ENCODE results near the gene CHID1. TPM values are rescaled to one million over a fixed set of nuclear protein-coding genes. Genes with fewer than 3 reads are reported as not detected.

CHID1 gene
- total and polyA plus RNA-seq, 9 of the 15 experiments (the other 6 are each of a cell fraction or from before 2014, with no cell fraction given), result 15.1 to 108 (median 39.8) TPM

DNA sequence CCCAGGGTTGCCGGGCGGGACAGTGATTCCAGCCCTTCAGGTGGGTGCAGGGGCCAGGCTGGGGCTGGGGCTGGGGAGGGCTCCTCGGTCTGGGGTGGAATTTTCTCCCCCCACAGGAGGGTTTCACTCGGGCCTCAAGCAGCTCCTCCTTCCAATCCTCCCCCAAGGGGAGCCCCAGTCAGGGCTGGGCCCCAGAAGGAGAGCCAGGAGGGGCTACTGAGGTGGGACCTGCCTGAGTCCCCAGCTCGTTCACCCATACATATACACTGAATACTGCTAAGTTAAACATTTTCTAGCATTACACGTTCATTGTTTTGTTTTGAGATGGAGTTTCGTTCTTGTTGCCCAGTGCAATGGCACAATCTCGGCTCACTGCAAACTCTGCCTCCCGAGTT is 84.4 kb downstream of the CHID1 start:
- CTCF ChIA-PET (ENCODE audit: low intra/inter-chr PET ratio), result no interaction called here
- DNase-seq (ENCODE audit: extremely low read depth in 1 of 4, low spot score in 3 of 4) (no peak), FAIRE-seq (no peak), ATAC-seq (peak; percentile 0; the same call in 1 of the 3 replicates)
- Histone ChIP-seq H3K27ac (ENCODE audit: extremely low read depth, low read depth, low read length) (peak overlapping the region; percentile 85; the same call in 2 of the 3 replicates), H3K9me1 (ENCODE audit: control insufficient read depth, insufficient read depth, low read length) (peaks cover 4% of the 10 kb centered on the region), H3K4me2 (ENCODE audit: insufficient read depth, low read length) (peak overlapping the region; percentile 80; the same call in 1 of the 2 replicates), H3K4me3 (peak overlapping the region; percentile 52; the same call in 1 of the 2 replicates), H2AFZ (ENCODE audit: low read depth, low read length) (no peak overlapping the region), H3K79me2 (ENCODE audit: control insufficient read depth, insufficient read depth, low read length) (peaks cover 10% of the 10 kb centered on the region; the same call in 2 of the 3 replicates), H3K9ac (ENCODE audit: insufficient read depth in 1 of 2, low read depth in 2 of 2, low read length in 2 of 2) (peak overlapping the region; percentile 75 to 81), H3K4me1 (replicated peaks in 1 of 2; ENCODE audit: control insufficient read depth in 2 of 2, insufficient read depth in 2 of 2, low read length in 2 of 2) (peaks cover 22 to 93% of the 10 kb centered on the region in 2 experiments), H3K9me3 (replicated peaks; ENCODE audit: control insufficient read depth, insufficient read depth, low read depth, low read length) (no peaks in the 10 kb centered on the region), H4K20me1 (replicated peaks; ENCODE audit: control insufficient read depth, insufficient read depth, low read length) (0 out of 2 replicates have a peak, but pooled peaks cover 2% of the 10 kb centered on the region), H3K36me3 (ENCODE audit: control insufficient read depth, insufficient read depth, low read length) (peaks cover 41% of the 10 kb centered on the region; the same call in 1 of the 3 replicates), H3K27me3 (ENCODE audit: control insufficient read depth in 2 of 2, insufficient read depth in 2 of 2, low read length in 2 of 2) (no peaks in the 10 kb centered on the region)
- TSS peak; percentile 53 for BruUV-seq (replicated peaks)
- in situ Hi-C loops (cut with MboI) (no loop called here), intact Hi-C loops (cut with micrococcal nuclease) (no loop called here)
- POLR2A ChIA-PET, result interaction anchor here (0.6 to 1.9 kb wide), 5 partner anchors 10 to 33 kb away, joined by 3 to 6 read pairs (median 3); no protein-coding TSS in a partner anchor
- 62% methylated on average over 7 of the region's 9 CpGs for WGBS (ENCODE audit: insufficient coverage, low coverage, missing lambda C conversion rate)
- TF ChIP-seq CTCF (IDR thresholded peaks at IDR 0.05 in 2 of 3, conservative IDR thresholded peaks at IDR 0.05 in 1 of 3; ENCODE audit: insufficient read depth in 2 of 3, low read depth in 1 of 3, low read length in 3 of 3) (no peak), NFYB (IDR thresholded peaks at IDR 0.05; ENCODE audit: extremely low read depth, insufficient read length) (no peak), RBM22 (IDR thresholded peaks at IDR 0.05; ENCODE audit: low read depth, low read length, poor library complexity, severe bottlenecking) (no peak), ZNF263 (CRISPR knock-in tag; IDR thresholded peaks at IDR 0.05; ENCODE audit: borderline replicate concordance) (no peak), DEAF1 (CRISPR knock-in tag; IDR thresholded peaks at IDR 0.05) (no peak), NCOA4 (IDR thresholded peaks at IDR 0.05; ENCODE audit: partially characterized antibody) (no peak), SNRNP70 (optimal IDR thresholded peaks at IDR 0.05; ENCODE audit: low read depth, low read length) (no peak), ZNF717 (CRISPR knock-in tag; IDR thresholded peaks at IDR 0.05) (no peak), COPS2 (conservative IDR thresholded peaks at IDR 0.05) (no peak), PREB (CRISPR knock-in tag; IDR thresholded peaks at IDR 0.05) (no peak), ZNF165 (CRISPR knock-in tag; IDR thresholded peaks at IDR 0.05; ENCODE audit: borderline replicate concordance) (no peak), RFX7 (CRISPR knock-in tag; IDR thresholded peaks at IDR 0.05) (no peak), PRDM10 (IDR thresholded peaks at IDR 0.05; ENCODE audit: partially characterized antibody) (no peak)
